ENCODE data around the gene COPS2.

COPS2 gene

GRCh38 chr15:49155110-49155833, at the start of gene COPS2:
Gene COPS2 (minus strand): TSS chr15:49155599. CDS start chr15:49155578, 21 bp downstream.
- H3K4me3 ChIP-seq (ENCODE audit: low read depth, low read length) = peak within 1 kb of the TSS; percentile 86
- no peak for TF ChIP-seq CTCF (IDR thresholded peaks at IDR 0.05; ENCODE audit: low read depth, low read length)

- H3K4me3 ChIP-seq (ENCODE audit: low read depth, low read length) = no peak overlapping the region
- no peak for TF ChIP-seq CTCF (IDR thresholded peaks at IDR 0.05; ENCODE audit: low read depth, low read length)
Measured at GRCh38 chr15:49200347-49200746, 44.9 kb upstream of the COPS2 start.

- no peak overlapping the region for H3K4me3 ChIP-seq (ENCODE audit: low read depth, low read length)
- no peak for TF ChIP-seq CTCF (IDR thresholded peaks at IDR 0.05; ENCODE audit: low read depth, low read length)
Measured at GRCh38 chr15:49199666-49200065, 44.3 kb upstream of the COPS2 start.

- H3K4me3 ChIP-seq (ENCODE audit: low read depth, low read length) = no peak overlapping the region
- TF ChIP-seq CTCF (IDR thresholded peaks at IDR 0.05; ENCODE audit: low read depth, low read length) = no peak
Measured at GRCh38 chr15:49196856-49197255, 41.5 kb upstream of the COPS2 start.

- TF ChIP-seq CTCF (IDR thresholded peaks at IDR 0.05; ENCODE audit: low read depth, low read length) = no peak
- no peak overlapping the region for H3K4me3 ChIP-seq (ENCODE audit: low read depth, low read length)
Measured at GRCh38 chr15:49191892-49192291, 36.5 kb upstream of the COPS2 start.

- no peak overlapping the region for H3K4me3 ChIP-seq (ENCODE audit: low read depth, low read length)
- TF ChIP-seq CTCF (IDR thresholded peaks at IDR 0.05; ENCODE audit: low read depth, low read length) = no peak
Measured at GRCh38 chr15:49190586-49190985, 35.2 kb upstream of the COPS2 start.

- no peak for TF ChIP-seq CTCF (IDR thresholded peaks at IDR 0.05; ENCODE audit: low read depth, low read length)
- H3K4me3 ChIP-seq (ENCODE audit: low read depth, low read length) = no peak overlapping the region
Measured at GRCh38 chr15:49189631-49190030, 34.2 kb upstream of the COPS2 start.

Measured in WI38 (cell line).